ENCODE measurements around the gene PDE10A.

PDE10A gene
- total RNA-seq, result 0 to 0.14 reads per million in 2 donors

- DNase-seq, result no peak
Observed at GRCh38 chr6:165662749-165663376, at the start of gene PDE10A. TSS of gene PDE10A (minus strand) at chr6:165663241. CDS start at chr6:165662811, 430 bp downstream.

DNA sequence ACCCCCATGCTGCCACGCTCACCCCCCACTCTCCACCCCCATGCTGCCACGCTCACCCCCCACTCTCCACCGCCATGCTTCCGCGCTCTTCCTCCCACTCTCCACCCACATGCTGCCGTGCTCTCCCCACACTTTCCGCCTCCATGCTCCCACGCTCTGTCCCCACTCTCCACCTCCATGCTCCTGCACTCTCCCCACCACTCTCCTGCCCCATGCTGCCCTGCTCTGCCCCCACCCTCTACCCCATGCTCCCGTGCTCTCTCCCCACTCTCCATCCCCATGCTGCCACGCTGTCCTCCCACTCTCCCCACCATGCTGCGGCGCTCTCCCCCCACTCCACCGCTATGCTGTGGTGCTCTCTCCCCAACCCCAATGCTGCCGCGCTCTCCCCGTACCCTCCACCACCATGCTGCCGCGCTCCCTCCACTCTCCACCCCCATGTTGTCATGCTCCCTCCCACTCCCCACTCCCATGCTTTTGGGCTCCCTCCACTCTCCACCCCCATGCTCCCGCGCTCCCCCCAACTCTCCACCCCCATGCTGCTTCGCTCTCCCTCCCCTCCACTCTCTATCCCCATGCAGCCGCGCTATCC is 46.0 kb upstream of the PDE10A start:
- no peak for DNase-seq

- DNase-seq, result no peak
Observed at GRCh38 chr6:165707067-165707853, 44.2 kb upstream of the PDE10A start.

DNA sequence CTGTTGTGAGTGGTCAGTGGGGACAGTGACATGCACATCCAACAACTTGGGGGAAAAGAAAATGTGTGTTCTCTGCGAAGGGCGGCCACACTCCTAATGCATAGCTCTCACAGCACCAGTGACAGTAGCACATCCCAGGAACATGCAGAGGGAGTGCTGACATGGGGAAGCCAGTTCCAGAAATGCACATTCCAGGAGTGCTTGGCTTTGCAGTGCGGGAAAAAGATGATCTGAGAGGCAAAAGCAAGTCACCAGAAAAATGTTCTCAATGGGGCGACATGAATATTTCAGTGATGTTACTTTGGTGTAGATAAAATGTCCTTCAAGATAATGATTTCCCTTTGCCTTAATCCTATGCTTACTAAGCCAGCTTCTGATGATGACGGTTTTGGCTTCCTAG is 42.9 kb upstream of the PDE10A start:
- DNase-seq, result no peak

DNA sequence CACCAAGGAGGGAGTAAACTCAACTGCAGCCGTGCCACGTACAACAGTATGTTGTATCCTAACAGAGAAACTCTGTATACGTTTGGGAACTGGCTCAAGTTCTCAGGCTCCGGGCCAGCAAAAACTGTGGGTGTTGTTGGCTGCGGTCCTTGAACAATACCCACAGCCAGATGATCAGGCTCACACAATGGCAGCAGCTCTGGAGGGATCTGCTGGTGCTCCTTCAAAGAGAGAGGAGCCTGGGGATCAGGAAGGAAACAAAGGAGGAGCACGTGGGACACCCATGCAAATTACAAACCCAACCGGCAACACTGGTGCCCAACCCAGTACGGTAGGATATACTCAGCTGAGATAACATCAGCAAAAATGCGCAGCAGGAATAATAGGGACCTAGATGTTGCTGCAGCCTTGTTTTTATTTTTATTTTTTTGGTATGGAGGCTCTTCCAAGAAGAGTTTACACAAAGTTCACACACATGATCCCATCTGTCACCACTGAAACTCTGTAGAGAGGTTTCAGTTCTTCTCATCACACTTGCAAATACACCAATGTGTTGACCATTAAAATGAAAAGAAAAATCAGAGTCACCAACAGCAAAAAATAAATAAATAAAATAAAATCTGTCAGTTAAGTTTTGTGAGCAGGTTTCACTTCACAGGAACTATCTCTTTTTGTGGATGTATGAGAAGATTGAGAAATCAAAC is 41.2 kb upstream of the PDE10A start:
- no peak for DNase-seq

- DNase-seq, result no peak
Observed at GRCh38 chr6:165702669-165703068, 39.6 kb upstream of the PDE10A start.

GRCh38 chr6:165701564-165702354 is 38.7 kb upstream of the PDE10A start:
- DNase-seq, result no peak

GRCh38 chr6:165701005-165701404 is 38.0 kb upstream of the PDE10A start:
- no peak for DNase-seq

- no peak for DNase-seq
Observed at GRCh38 chr6:165698868-165699267, 35.8 kb upstream of the PDE10A start.

DNA sequence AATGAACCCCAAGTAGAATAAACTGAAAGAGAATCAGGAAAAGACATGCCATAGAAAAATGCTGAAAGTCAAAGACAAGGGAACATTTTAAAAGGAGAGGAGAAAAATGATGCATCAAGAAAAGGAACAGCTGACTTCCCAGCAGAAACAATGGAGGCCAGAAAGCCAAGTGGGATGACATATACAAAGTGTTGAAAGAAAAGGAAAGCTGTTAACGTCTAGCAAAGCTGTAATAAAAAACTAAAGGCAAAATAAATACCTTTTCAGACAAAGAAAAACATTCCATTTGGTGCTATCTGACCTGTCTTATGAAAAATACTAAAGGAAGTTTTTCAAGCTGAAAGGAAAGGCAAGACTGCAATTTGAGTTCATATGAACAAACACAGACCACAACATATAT is 34.1 kb upstream of the PDE10A start:
- DNase-seq, result no peak

GRCh38 chr6:165695722-165696515 is 32.9 kb upstream of the PDE10A start:
- DNase-seq, result no peak

- DNase-seq, result no peak
Observed at GRCh38 chr6:165694296-165694695, 31.3 kb upstream of the PDE10A start.

- DNase-seq, result no peak
Observed at GRCh38 chr6:165692106-165692653, 29.1 kb upstream of the PDE10A start.

- DNase-seq, result no peak
Observed at GRCh38 chr6:165689699-165690098, 26.7 kb upstream of the PDE10A start.

- no peak for DNase-seq
Observed at GRCh38 chr6:165686596-165687365, 23.7 kb upstream of the PDE10A start.

- DNase-seq, result no peak
Observed at GRCh38 chr6:165685302-165685701, 22.3 kb upstream of the PDE10A start.

DNA sequence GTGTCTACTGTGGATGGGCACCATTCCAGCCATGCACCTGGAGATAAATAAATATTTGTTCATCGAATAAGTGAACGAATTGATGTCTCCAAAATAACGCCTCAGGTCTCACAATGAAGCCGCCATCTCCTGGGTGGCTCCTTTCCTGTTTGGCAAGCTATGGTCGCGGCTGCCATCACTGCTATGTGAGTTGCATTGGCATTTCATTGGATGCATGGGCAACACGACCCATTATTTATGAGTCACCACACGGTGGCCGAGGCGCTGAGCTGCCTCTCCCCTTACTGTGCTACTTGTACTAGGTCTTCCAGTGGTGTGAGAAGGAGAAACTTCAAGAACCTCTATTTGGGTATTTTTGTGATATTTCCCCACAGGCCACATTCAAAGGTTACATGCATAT is 21.3 kb upstream of the PDE10A start:
- DNase-seq, result no peak

GRCh38 chr6:165680975-165681374 is 17.9 kb upstream of the PDE10A start:
- DNase-seq, result no peak

GRCh38 chr6:165679326-165679725 is 16.3 kb upstream of the PDE10A start:
- no peak for DNase-seq

DNA sequence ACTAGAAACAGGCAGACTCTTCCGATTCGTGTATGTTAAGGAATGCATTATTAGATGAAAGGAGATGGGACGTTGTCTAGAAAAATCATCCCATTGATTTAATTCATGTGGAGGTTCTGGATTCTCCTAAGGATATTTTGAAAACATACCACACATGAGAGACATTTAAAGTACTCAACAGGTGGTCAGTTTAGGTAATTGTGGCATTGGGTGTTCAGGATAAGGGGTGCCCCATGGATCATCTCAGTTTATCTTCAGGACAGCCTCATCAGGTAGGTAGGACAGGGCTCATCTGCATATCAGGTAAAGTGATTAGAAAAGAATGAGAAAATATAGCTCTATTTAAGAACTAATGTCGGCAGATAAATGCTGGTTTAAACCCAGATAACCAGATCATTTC is 15.9 kb upstream of the PDE10A start:
- DNase-seq, result no peak

DNA sequence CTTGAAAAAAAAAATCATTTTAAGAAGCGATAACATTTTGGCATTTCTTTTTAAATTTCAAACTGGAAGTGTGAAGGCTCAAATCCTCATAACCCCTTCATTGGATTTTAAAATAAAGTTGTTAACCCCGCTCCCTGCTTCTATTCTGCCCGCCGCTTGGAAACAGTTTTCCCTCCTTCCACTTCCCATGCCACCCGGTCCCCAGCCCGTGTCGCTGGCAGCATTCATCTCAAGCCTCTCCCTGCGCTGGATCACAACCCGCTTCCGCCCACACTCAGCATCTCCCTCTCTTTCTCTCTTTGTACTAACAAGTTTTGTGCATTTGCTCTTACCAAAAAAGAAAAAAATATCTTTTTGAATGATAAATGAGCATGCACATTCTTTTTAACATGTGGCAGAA is 15.4 kb upstream of the PDE10A start:
- no peak for DNase-seq
